Osteocyte (in vitro differentiated cells): Measurements from ENCODE around the gene CDH16. TPM values are rescaled to one million over a fixed set of nuclear protein-coding genes. Genes with fewer than 3 reads are reported as not detected.
"Not testable (repeated sequence)": the region's sequence is repeated elsewhere in the genome, so short reads cannot be mapped to it uniquely, and the experiment has no call there.

Experiments
- DNase-seq: peaks from one replicate; pipeline ENCODE4 v3.0.0; 2021; ENCODE audit warnings: mixed read lengths; ENCODE audit not compliant: unreplicated experiment; ENCODE audit errors: extremely low spot score
- H3K27ac Mint-ChIP-seq: one replicate; pipeline ENCODE4 v1.8.0; 2021; ENCODE audit warnings: mild to moderate bottlenecking, mixed read lengths; ENCODE audit not compliant: unreplicated experiment
- H3K27me3 Mint-ChIP-seq: one replicate; pipeline ENCODE4 v1.8.0; 2021; ENCODE audit warnings: mixed read lengths; ENCODE audit not compliant: unreplicated experiment
- H3K36me3 Mint-ChIP-seq: one replicate; pipeline ENCODE4 v1.8.0; 2021; ENCODE audit warnings: mixed read lengths; ENCODE audit not compliant: unreplicated experiment
- H3K4me1 Mint-ChIP-seq: one replicate; pipeline ENCODE4 v1.8.0; 2021; ENCODE audit warnings: mixed read lengths; ENCODE audit not compliant: unreplicated experiment
- H3K4me3 Mint-ChIP-seq: one replicate; pipeline ENCODE4 v1.8.0; 2021; ENCODE audit warnings: mild to moderate bottlenecking, moderate library complexity, mixed read lengths; ENCODE audit not compliant: unreplicated experiment
- H3K9me3 Mint-ChIP-seq: one replicate; pipeline ENCODE4 v1.8.0; 2021; ENCODE audit warnings: mixed read lengths; ENCODE audit not compliant: unreplicated experiment
- CTCF ChIP-seq: fragments of 200-600 bp; sonication (generic); IDR thresholded peaks from 2 replicates; pipeline ENCODE4 v1.5.0; 2021; ENCODE audit warnings: antibody characterized with exemption, mild to moderate bottlenecking, moderate library complexity
- total RNA-seq: library from RNA; stranded (reverse); gene quantifications from 2 replicates; pipeline ENCODE4 v1.2.1, GENCODE V29; 2021

The CDH16 gene
- total RNA-seq, 1 donor from 2014 or later = not detected

- Mint-ChIP-seq H3K9me3 (no peaks in the 10 kb centered on the region), H3K4me3 (peak overlapping the region; percentile 74), H3K27me3 (no peaks in the 10 kb centered on the region), H3K4me1 (peaks cover 30% of the 10 kb centered on the region), H3K27ac (peak overlapping the region; percentile 82), H3K36me3 (no peaks in the 10 kb centered on the region)
- peak; percentile 97 for DNase-seq
- TF ChIP-seq CTCF = peak; percentile 96
These were observed 45.6 kb downstream of the CDH16 start for GRCh38 chr16:66872943-66873684.

- Mint-ChIP-seq H3K27ac (peak overlapping the region; percentile 82), H3K36me3 (no peaks in the 10 kb centered on the region), H3K27me3 (no peaks in the 10 kb centered on the region), H3K4me1 (peaks cover 26% of the 10 kb centered on the region), H3K9me3 (no peaks in the 10 kb centered on the region), H3K4me3 (peak overlapping the region; percentile 74)
- TF ChIP-seq CTCF = no peak
- no peak for DNase-seq
These were observed 46.1 kb downstream of the CDH16 start for GRCh38 chr16:66872559-66872942.

DNA sequence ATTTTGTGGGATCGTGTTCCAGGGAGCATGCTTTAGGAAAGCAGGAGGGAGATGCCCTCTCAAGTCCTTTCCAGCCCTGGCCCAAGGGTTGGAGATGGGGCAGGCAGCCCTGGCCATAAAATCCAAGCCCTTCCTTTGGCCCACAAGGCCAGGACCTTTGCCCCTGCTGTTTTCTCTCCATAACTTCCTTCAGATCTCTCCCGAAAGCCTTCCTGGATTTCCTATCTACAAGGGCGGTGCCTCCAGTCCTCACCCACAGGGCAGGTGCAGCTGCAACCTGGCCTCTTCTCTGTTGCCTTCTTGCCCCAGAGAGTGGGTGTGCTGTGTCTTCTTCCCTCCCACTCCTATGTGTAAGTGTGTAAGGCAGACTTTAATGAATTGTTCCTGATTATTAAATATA, 46.8 kb downstream of the CDH16 start:
- Mint-ChIP-seq H3K4me1 (peaks cover 26% of the 10 kb centered on the region), H3K9me3 (no peaks in the 10 kb centered on the region), H3K27me3 (no peaks in the 10 kb centered on the region), H3K4me3 (no peak overlapping the region), H3K27ac (no peak overlapping the region), H3K36me3 (no peaks in the 10 kb centered on the region)
- TF ChIP-seq CTCF = no peak
- no peak for DNase-seq

DNA sequence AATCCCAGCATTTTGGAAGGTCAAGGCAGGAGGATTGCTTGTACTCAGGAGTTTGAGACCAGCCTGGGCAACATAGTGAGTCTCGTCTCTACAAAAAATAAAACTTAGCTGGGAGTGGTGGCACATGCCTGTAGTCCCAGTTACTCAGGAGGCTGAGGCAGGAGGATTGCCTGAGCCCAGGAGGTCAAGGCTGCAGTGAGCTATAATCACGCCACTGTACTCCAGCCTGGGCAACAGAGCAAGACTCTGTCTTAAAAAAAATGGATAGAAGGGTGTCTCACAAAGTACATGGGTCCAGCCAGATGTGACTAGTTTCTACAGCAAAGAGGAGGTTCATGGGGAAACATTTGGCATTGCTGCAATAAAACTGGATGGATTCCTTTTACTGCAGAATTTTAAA, 47.3 kb downstream of the CDH16 start:
- H3K36me3 Mint-ChIP-seq, H3K9me3 Mint-ChIP-seq, H3K27ac Mint-ChIP-seq, DNase-seq, H3K27me3 Mint-ChIP-seq, H3K4me3 Mint-ChIP-seq: not testable (repeated sequence)
- H3K4me1 Mint-ChIP-seq = peaks cover 26% of the 10 kb centered on the region

DNA sequence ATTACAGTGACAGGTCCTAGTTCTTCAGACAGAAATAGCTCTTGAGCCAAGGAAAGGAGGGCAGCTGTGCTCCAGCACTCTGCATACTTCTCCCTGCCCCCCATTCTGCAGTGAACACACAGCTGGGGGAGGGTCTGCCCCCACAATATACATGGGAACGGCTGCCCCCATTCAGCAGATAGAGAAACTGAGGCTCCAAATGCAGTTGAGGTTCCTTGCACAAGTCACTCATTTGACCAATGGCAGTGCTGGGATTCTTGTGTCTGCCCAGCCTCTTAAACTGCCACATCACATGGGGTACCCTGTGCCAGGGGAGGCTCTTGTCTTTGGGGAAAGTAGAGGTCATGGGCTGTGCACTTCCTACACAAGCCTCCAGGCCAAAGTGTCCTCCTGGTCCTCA, 49.3 kb downstream of the CDH16 start:
- H3K9me3 Mint-ChIP-seq = no peaks in the 10 kb centered on the region
- TF ChIP-seq CTCF = no peak
- H3K4me1 Mint-ChIP-seq = peaks cover 15% of the 10 kb centered on the region
- no peak overlapping the region for H3K4me3 Mint-ChIP-seq
- no peaks in the 10 kb centered on the region for H3K36me3 Mint-ChIP-seq
- DNase-seq = no peak
- no peak overlapping the region for H3K27ac Mint-ChIP-seq
- H3K27me3 Mint-ChIP-seq = no peaks in the 10 kb centered on the region
